Measurements from ENCODE around the gene FUZ.
A peak's percentile ranks its signal among the peaks of the same experiment; 100 is the strongest.

Gene FUZ

GRCh38 chr19:49830766-49831165 is 17.7 kb upstream of the FUZ start:
- no peak for DNase-seq

- no peak for DNase-seq
Measured at GRCh38 chr19:49829721-49830120, 16.6 kb upstream of the FUZ start.

GRCh38 chr19:49829200-49829599 is 16.1 kb upstream of the FUZ start:
- DNase-seq: no peak

DNA sequence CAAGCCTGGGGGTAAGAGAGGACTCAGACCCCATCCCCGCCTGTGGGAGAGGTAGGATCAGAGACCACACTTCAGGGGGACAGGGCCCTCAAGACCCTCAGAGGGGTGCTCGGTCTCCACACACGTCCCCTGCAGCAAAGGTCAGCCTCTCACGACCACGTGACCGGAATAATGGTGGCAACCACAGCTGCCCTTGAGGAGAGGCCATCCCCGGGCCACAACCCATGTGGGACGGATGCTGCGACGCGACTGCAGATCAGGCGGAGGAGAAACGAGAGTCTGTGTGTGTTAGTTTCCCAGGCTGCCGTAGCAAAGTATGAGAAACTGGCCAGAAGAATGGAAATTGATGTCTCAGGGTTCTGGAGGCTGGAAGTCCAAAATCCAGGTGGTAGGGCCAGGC is 13.9 kb upstream of the FUZ start:
- DNase-seq: no peak

DNA sequence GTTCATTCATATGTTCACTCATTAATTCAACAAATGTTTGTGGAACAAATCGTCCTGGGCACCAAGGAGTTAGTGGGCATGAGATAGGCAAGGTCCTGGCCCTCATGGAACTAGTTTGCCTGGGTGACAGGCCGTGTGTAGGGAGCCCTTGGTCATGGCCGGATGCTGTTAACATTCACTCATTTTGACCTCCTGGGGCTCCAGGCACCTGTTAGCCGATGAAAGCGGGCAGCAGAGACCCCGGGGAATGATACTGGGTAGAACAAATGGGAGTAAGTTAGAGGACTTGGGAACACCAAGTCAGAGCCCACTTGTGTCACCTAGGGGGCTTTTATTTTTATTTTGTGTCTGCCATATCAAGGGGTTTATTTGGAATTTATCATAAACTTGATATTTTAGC is 11.6 kb upstream of the FUZ start:
- DNase-seq: no peak

GRCh38 chr19:49823472-49823871 is 10.4 kb upstream of the FUZ start:
- DNase-seq: no peak

DNA sequence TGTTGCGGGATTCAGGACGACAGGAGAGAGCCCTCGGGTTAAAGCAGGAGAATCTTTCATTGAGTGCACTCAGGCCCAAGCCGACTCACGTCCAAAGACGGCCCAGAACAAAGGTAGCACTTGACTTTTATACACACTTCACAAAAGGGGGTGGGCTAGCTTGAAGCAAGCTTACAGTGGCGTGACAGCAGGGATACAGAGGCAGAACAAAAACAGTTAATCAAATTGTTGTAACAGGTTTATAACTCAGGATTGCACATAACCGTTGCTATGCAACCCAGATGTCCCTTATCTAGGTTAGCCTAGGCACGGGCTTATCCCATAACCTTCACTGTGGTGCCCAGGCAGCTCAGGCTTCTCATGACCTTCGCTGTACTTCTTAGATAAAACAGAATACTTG is 7.0 kb upstream of the FUZ start:
- peak; percentile 97 for DNase-seq

DNA sequence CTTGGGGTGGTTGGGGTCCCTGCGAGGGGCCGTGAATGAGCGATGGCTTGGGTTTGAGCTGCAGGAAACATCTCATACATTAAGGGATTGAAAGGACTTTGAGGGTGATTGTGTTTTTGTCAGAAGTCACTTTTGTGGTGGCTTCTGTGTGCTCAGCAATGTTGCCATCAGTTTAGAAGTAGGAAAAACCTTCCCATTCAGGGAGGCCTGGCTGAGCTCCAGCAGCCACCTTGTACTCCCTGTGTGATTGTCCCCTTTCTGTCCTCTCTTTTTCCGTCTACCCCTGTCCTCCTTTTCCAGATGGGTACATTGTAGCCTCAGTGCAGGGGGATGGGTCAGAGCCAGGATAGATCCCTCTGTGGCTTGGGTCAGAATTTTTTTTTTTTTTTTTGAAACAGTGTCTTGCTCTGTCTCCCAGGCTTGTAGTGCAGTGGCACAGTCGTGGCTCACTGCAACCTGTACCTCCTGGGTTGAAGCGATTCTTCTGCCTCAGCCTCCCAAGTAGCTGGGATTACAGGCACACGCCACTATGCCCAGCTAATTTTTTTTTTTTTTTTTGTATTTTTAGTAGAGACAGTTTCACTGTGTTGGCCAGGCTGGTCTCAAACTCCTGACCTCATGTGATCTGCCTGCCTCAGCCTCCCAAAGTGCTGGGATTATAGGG is 6.5 kb upstream of the FUZ start:
- peak; percentile 36 for DNase-seq

DNA sequence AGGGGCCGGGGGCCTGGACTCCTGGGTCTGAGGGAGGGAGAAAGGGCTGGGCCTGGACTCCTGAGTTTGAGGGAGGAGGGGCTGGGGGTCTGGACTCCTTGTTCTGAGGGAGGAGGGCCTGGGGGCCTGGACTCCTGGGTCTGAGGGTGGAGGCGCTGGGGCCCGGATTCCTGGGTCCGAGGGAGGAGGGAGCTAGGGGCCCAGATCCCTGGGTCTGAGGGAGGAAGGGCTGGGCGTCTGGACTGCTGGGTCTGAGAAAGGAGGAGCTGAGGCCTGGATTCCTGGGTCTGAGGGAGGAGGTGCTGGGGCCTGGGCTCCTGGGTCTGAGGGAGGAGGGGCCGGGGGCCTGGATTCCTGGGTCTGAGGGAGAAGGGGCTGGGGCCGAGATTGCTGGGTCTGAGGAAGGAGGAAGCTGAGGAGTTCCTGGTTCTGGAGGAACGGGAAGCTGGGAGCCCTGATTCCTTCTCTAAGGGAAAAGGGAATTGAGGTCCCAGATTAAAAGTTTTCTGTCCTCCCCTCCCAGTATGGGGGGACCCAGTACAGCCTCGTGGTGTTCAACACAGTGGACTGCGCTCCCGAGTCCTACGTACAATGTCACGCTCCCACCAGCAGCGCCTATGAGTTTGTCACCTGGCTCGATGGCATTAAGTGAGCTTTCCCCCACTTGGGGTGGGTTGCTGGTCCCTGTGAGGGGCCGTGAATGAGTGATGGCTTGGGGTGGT is 5.7 kb upstream of the FUZ start:
- peak; percentile 32 for DNase-seq

GRCh38 chr19:49817964-49818648 is 5.0 kb upstream of the FUZ start, which contains the start of gene MED25:
TSS of gene MED25 (plus strand) at chr19:49818289. CDS start at chr19:49818342, 53 bp downstream.
- DNase-seq: peak; percentile 91

GRCh38 chr19:49816590-49816989 is 3.5 kb upstream of the FUZ start:
- no peak for DNase-seq

DNA sequence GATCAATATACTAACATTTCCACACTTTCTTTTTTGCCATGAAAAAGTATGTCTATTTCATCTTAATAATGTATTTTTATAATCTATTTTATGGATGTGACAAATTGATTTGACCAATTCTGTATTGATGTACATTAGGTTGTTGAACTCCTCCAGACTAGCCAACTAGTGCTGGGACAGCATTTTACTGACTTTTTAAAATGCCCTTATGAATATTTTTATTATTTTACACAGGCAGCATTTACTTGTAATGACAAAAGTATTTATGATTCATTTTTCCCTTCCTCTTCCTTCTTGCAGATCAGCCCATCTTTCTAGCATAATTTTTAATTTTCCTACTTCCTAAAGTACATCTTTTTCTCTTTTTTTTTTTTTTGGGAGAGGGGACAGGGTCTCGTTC is 918 bp upstream of the FUZ start:
- peak; percentile 19 for DNase-seq

- no peak for DNase-seq
Measured at GRCh38 chr19:49812452-49812996, 568 bp downstream of the FUZ start.

- DNase-seq: no peak
Measured at GRCh38 chr19:49811328-49811727, 1.8 kb downstream of the FUZ start.

GRCh38 chr19:49809941-49810389 is 3.1 kb downstream of the FUZ start:
- no peak for DNase-seq

DNA sequence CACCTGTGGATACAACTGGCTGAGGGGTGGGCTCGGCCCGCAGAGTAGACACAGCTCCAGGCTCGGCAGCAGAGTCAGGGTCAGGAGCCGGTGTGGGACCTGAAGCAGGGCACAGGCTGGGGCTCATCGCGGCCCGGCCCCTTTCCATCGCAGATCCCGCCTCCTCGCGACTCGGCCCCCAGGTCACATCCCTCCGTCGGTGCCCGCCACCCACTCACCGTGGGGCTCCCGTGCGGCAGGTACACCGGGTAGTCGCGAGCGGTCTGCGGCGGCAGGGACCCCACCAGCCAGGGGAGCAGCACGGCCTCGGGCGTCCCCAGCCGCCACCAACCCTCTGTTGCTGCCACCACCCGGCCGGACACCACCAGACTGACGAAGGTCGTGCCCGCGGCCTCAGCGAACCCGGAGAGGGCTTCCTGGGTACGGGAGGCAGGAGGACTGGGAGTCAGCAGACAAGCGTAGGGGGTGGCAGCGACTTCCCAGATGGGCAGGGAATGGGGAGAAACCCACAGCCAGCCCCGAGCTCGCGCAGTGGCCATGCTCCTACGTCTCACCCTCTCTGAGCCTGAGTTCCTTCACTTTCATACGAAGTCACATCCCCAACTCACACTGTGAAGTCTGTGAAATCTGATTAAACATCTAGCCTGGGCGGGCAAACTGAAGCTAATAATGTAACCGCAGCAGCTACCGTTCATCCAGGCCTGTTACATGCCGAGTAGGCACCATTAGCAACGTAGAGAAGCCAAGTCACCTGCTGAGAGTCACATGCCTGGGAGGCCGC is 3.7 kb downstream of the FUZ start:
- DNase-seq: peak; percentile 79

DNA sequence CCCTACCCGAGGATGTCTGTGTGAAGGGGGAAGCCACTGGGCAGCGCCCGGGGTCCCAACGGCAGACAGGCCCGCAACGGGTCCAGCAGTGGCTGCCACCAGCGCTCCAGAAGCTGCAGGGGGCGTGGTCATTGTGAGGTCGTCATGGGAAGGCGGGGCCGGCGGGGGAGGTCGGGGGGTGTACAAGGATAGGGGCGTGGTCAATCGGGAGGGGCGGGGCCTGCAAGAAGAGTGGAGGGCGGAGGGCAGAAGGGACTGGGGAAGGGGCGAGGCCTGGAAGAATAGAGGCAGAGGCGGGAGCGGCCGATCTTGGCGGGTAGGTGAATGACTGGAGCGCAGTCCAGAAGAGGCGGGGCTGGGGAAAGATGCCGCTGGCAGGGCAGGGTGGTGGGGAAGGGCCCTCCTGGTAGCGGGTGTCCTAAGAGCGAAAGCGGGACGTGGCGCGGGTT is 4.4 kb downstream of the FUZ start:
- peak; percentile 96 for DNase-seq

DNA sequence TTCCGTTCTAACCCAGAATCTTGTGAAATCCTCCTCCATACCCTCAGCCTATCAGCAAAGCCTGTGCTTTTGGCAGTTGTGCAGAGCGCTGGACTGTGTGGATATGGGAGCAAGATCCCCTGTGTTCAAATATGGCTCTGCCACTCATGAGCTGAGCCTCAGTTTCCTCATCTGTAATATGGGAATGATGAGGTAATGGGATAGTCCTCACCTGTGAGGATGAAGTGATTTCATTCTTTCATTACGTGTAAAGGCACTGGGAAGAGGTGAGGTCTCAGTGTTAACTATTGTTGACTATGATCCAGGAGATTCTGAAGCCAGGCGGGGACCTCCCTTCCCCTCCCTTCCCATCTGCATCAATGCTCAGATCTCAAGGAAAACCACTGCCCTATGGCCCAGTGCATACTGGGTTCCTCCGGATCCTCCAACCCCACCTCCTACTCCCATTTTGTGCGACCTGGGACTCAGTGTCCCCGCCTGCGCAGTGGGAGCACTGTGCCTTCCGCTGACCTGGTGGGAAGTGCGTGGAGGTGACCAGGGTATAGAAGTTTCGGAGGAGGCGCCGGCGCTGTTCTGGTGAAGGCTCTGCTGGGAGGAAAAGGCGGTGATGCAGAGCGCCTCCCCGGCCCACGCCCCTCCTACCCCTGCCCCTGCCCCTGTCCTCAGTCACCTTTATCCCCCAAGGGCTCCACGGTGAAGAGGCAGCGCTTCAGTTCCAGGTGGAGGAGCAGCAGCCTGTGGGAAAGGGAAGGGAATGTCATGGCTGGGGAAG is 5.0 kb downstream of the FUZ start:
- DNase-seq: peak; percentile 15

GRCh38 chr19:49807058-49807903 is 5.8 kb downstream of the FUZ start:
- peak; percentile 73 for DNase-seq

DNA sequence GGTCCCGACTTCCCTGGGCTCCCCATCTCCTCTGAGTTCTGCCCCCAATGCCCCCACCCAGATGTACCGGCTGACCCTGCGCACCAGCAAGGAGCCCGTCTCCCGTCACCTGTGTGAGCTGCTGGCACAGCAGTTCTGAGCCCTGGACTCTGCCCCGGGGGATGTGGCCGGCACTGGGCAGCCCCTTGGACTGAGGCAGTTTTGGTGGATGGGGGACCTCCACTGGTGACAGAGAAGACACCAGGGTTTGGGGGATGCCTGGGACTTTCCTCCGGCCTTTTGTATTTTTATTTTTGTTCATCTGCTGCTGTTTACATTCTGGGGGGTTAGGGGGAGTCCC is 6.5 kb downstream of the FUZ start:
- DNase-seq: no peak

Data from hematopoietic multipotent progenitor cell treated with erythropoietin and hydrocortisone succinate and interleukin-3 and kit ligand, for 6 days (in vitro differentiated cells).